ENCODE data around the gene ECHDC3.

- TF ChIP-seq CTCF (IDR thresholded peaks at IDR 0.05; ENCODE audit: extremely low read depth in 1 of 2, insufficient read depth in 1 of 2, low read depth in 1 of 2, low read length in 2 of 2) (no peak), MYC (IDR thresholded peaks at IDR 0.05; ENCODE audit: low read depth, low read length) (no peak), EZH2 (IDR thresholded peaks at IDR 0.05; ENCODE audit: borderline replicate concordance, low read depth, low read length, severe bottlenecking) (no peak), GATA2 (IDR thresholded peaks at IDR 0.05; ENCODE audit: insufficient read depth, insufficient read length, low read depth, low read length) (no peak), POLR2A (IDR thresholded peaks at IDR 0.05; ENCODE audit: low read depth, low read length) (no peak)
Observed at GRCh38 chr10:11702264-11702663, 39.9 kb upstream of the ECHDC3 start.
